T1000 (cell line): ENCODE data around the gene COL2A1.
"Not testable (repeated sequence)": the region's sequence is repeated elsewhere in the genome, so short reads cannot be mapped to it uniquely, and the experiment has no call there.

Experiments
- DNase-seq: peaks from one replicate; lab custom pipeline; 2025; ENCODE audit warnings: mixed read lengths; lab: John Stamatoyannopoulos, UW

Gene COL2A1

GRCh38 chr12:47975816-47976215 is 28.5 kb downstream of the COL2A1 start:
- no peak for DNase-seq

- DNase-seq = no peak
These were observed 29.1 kb downstream of the COL2A1 start for GRCh38 chr12:47975036-47975620.

DNA sequence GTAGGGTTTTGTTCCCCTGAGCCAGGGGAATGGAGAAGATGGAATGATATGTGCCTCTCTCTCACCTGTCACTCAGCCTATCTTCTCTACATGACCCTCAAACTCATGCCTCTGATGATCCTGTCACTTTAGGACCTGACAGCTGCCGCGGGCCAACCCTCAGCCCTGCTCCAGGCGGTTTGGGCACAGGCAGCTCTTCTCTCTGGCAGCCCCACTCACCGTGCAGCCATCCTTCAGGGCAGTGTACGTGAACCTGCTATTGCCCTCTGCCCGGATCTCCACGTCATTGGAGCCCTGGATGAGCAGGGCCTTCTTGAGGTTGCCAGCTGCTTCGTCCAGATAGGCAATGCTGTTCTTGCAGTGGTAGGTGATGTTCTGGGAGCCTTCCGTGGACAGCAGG is 30.4 kb downstream of the COL2A1 start:
- no peak for DNase-seq

DNA sequence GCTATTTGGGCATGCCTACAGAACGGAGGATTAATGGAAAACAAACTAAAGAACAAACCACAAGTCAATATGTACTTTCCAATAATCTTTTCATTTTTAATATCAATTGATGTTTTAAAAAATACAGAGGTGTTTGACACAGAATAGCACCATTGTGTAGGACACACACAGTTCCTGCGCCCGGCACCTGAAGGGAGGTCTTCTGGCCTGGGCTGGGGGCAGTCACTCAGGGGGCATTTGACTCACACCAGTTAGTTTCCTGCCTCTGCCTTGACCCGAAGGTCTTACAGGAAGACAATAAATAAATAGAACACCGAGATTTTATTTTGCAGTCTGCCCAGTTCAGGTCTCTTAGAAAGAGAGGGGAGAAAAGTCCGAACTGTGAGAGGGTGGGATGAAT is 31.4 kb downstream of the COL2A1 start:
- no peak for DNase-seq

GRCh38 chr12:47970843-47971242 is 33.4 kb downstream of the COL2A1 start:
- DNase-seq = no peak

GRCh38 chr12:47969845-47970244 is 34.4 kb downstream of the COL2A1 start:
- no peak for DNase-seq

DNA sequence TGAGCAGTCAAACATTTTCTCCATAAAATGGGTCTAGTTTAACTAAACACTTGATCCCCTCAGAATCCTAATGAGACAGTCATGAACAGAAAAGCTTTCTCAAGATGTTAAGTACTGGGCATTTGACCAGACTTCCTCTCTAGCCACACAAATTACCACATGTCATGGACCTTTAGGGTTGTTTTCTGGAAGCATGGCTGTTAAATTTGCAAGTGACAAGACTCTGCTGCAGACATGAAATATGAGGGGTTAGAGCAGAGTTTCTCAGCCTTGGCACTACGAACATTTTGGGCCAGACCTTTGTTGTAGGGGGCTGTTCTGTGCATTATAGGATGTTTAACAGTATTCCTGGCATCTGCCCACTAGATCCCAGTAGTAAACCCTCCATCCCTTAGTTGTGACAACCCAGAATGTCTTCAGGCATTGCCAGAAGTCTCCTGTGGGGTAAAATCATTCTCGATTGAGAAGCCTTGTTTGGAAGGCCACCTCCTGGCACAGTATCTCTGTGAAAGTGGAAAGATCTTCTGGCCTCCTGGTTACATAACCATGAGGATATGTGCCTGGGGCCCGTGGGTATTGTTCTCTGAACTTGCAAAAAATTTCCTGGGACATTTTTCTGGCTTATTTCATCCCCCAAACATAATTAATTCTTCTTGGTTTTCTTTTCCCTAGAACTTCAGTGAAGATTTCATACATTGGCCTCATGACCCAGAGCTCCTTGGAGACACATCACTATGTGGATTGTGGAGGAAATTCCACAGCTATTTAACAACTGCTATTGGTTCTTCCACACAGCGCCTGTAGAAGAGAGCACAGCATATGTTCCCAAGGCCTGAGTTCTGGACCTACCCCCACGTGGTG is 36.6 kb downstream of the COL2A1 start:
- no peak for DNase-seq

- no peak for DNase-seq
These were observed 38.7 kb downstream of the COL2A1 start for GRCh38 chr12:47965581-47965980.

- no peak for DNase-seq
These were observed 40.1 kb downstream of the COL2A1 start for GRCh38 chr12:47964106-47964728.

DNA sequence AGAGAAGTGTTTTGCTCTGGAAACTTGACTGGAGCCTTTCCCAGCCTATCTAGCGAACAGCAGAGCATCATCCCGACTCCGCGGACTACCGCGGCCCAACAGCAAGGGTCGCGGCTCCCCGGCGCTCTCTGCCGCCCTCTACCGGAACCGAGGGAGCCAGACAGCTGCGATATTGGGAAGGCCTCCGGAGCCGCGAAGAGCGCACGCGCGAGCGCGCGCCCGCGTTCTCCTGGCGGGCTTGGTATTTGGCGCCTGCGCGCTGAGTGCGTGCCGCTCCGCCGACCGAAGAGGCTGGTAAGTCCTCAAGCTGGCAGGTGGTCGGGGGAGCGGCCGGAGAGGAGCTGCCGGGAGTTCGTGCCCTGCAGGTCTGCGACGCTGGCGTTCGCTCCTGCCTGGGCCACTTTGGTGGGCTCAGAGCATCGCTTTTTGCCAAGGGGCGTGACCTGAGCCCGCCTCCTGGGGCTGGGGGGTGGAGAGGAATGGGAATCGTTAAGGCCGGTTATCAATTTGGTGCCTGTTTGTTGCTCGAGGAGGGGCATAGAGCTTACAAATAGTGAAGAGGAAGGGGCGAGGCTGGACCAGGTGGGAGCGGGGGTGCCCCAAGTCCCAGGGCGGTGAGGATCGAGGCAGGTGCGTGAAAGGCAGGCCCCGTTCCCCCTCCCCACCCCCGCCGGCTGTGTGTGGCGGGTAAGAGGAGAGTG is 40.8 kb downstream of the COL2A1 start, which contains the start of gene TMEM106C:
Gene TMEM106C (plus strand): TSS at position 257 of the 701 bp plus-strand sequence. CDS start 641 bp downstream, outside the sequence.
- DNase-seq = peak; percentile 91

DNA sequence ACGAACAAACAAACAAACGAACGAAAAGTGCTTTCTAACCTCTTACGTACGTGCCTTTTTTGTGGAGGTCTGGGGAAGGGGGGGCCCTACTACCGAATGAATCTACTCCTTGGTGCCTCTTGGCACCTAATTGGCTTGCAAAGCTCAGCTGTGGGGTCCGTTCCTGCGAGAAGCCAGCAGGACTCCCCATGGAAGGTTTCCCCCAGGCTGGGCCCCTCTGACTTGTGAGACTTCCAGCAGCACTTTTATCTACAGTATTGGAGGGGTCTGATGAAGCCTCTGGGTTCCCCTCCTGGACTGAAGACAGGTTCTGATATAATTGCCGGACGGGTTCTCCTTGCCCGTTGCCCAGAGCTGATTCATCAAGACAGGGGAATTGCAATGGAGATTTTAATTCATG is 42.1 kb downstream of the COL2A1 start:
- no peak for DNase-seq

DNA sequence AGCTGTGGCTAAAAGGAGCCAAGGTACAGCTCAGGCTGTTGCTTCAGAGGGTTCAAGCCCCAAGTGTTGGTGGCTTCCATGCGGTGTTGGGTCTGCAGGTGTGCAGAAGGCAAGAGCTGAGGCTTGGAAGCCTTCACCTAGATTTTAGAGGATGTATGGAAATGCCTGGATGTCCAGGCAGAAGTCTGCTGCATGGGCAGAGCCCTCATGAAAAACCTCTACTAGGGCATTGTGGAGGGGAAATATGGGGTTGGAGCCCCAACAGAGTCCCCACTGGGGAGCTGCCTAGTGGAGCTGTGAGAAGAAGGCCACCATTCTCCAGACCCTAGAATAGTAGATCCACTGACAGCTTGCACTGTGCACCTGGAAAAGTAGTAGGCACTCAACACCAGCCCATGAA is 46.6 kb downstream of the COL2A1 start:
- DNase-seq = not testable (repeated sequence)

GRCh38 chr12:47955059-47955458 is 49.2 kb downstream of the COL2A1 start:
- DNase-seq = no peak

- no peak for DNase-seq
These were observed 49.7 kb downstream of the COL2A1 start for GRCh38 chr12:47954467-47955045.

DNA sequence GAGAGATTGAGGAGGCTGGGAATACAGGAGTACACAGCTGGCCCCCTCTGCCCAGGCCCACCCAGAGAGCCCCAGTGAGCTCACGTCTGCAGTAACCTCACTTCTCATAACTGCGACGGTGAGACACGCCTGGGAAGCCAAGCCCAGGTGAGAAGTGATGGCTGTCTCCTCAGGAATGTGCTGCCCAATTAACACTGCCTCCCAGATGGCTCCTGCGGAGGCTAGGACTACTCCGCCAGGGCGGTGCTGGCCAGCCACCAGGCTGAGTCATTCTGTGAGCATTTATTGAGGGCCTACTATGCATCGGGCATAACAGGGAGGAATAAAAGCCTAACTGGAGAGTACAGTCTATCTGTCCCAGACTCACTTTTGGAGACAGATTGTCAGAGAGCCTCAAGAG is 50.2 kb downstream of the COL2A1 start:
- DNase-seq = no peak

DNA sequence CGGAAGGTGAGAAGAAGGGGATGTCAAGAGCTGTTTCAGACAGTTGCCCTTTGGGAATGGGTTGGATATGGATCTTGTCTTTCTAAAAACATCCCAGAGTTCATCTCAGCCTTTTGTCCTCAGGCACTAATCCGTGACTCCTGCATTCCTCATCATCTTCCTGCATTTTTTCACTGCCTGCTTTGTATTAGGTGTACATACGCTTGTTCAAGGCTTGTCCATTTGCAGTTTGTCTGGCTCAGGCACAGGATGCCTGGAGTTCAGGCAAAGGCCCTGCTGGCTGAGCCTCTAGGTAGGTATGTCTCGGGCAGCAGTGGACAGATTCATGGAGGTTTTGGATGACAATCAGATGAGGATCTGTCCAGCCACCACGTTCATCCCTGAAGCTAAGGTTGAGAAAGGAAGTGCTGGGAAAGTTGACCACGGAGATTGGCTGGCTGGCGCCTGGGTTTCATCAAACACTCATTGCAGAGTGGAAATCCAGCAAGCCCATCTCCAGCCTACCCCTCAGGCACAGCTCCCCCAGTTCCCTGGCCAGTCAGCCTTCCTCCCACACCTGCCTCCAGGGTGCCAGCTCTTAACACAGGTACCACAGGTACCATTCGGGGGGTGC is 53.3 kb downstream of the COL2A1 start:
- DNase-seq = no peak

DNA sequence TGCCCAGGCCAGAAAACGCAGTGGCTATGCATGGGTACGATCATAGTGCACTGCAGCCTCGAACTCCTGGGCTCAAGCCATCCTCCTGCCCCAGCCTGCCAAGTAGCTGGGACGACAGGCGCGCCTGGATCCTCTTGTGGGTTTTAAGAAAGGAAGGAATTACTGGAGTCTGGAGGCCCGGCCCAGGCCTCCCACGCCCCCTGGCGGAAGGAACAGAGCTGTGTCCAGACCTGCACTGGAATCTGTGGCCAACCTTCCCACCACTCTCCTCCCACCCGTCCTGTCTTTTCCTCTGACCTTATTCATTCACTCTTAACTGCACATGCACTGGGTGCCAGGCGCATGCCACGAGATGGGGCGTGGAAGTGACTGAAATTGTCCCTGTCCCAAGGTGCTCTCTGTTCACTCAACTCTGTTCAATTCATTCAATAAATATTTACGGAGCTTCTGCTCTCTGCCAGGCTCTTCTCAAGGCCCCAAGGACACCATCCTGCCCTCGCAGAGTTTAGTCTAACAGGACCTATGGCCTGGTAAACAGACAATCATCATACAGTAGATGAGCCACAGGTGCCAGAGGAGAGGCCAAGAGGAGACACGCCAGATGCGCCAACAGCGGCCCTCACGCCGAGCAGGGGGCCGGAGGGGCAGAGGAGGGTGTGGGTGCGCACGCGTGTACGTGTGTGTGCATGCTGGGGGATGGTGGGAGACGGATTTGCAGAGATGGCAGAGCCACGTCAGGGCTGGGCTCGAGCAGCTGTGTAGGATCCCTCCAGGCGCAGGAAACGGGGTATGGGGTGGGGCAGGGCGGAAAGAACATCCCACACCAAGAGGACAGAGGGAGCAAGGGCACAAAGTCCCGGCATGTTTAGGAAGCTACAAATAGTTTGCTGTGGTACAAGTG is 54.6 kb downstream of the COL2A1 start:
- peak; percentile 54 for DNase-seq

DNA sequence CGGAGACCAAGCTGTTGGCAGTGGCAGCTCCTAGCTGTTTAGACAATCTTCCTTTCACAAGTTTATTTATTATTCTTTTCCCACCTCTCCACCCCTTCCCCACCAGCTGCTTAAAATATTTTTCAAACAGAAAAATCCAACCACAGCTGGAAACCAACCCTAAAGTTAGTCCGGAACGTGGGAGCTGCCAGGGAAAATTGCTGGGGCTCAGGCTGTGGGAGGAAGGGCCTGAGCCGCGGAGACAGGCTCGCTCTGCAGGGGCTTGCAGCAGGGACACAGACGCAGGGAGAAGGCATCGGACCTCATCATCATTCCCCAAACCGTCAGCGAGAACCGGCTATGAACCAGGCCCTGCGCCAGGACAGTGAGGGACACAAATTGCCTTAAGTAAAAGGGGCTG is 56.9 kb downstream of the COL2A1 start:
- no peak for DNase-seq

GRCh38 chr12:47946413-47947323 is 57.6 kb downstream of the COL2A1 start:
- DNase-seq = no peak
